ENCODE results near the gene KCNQ2.
A peak's percentile ranks its signal among the peaks of the same experiment; 100 is the strongest.

Gene KCNQ2

DNA sequence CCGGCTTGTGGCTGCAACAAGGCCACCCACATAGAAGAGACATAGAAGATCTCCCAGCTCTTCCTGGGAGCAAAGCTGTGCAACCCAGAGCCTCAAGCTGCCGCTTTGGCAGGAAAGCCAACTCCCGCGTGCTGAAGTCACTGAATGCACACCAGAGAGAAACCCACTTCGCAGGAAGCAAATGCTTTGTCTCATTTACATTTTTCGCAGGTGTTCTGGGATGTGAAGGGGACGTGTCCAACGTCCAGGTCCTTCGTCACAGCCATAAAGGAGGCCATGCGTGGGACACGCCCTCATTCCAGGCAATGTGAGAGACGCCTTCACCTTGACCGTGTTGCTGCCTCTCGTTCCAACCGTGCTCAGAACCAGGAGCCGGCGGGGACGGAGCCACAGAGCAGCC is 24.4 kb downstream of the KCNQ2 start:
- DNase-seq (ENCODE audit: low read depth, low spot score), result no peak
- H3K27me3 ChIP-seq (ENCODE audit: insufficient read depth, insufficient read length), result no peaks in the 10 kb centered on the region
- H3K9ac ChIP-seq (ENCODE audit: insufficient read length, low read depth), result no peak overlapping the region
- peaks cover 4% of the 10 kb centered on the region for H3K36me3 ChIP-seq (ENCODE audit: insufficient read depth, insufficient read length, low read length)
- H3K4me3 ChIP-seq (ENCODE audit: insufficient read length, low read depth), result no peak overlapping the region
- no peak for TF ChIP-seq ZNF274 (IDR thresholded peaks at IDR 0.05; ENCODE audit: low read depth, low read length)
- TF ChIP-seq SUZ12 (IDR thresholded peaks at IDR 0.05; ENCODE audit: extremely low read depth, insufficient read depth, insufficient read length), result no peak
- TF ChIP-seq YY1 (IDR thresholded peaks at IDR 0.05; ENCODE audit: insufficient read depth, insufficient read length), result no peak
- H3K9me3 ChIP-seq (ENCODE audit: insufficient read depth, low read length), result no peaks in the 10 kb centered on the region; the same call in 1 of the 2 replicates
- H3K4me1 ChIP-seq (ENCODE audit: insufficient read depth, insufficient read length), result peaks cover 23% of the 10 kb centered on the region

DNA sequence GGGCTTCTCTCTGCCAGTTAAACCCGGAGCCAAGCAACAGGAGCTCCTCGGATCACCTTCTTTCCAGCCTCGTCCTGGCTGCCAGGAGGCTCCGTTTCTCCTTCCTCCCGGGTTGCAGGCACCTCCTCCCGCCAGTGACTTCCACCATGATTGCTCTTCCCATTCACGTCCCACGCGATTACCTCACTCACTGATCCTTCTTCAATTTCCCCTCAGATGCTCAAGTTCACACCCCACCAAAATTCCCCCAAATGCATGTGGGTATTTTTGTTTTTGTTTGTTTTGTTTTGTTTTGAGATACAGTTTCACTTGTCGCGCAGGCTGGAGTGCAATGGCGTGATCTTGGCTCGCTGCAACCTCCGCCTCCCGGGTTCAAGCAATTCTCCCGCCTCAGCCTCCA is 25.1 kb downstream of the KCNQ2 start:
- Histone ChIP-seq H3K9ac (ENCODE audit: insufficient read length, low read depth) (peak overlapping the region; percentile 24), H3K9me3 (ENCODE audit: insufficient read depth, low read length) (no peaks in the 10 kb centered on the region; the same call in 1 of the 2 replicates), H3K27me3 (ENCODE audit: insufficient read depth, insufficient read length) (no peaks in the 10 kb centered on the region), H3K4me3 (ENCODE audit: insufficient read length, low read depth) (no peak overlapping the region), H3K36me3 (ENCODE audit: insufficient read depth, insufficient read length, low read length) (peaks cover 3% of the 10 kb centered on the region), H3K4me1 (ENCODE audit: insufficient read depth, insufficient read length) (peaks cover 23% of the 10 kb centered on the region)
- TF ChIP-seq SUZ12 (IDR thresholded peaks at IDR 0.05; ENCODE audit: extremely low read depth, insufficient read depth, insufficient read length), result no peak
- no peak for TF ChIP-seq YY1 (IDR thresholded peaks at IDR 0.05; ENCODE audit: insufficient read depth, insufficient read length)
- no peak for TF ChIP-seq ZNF274 (IDR thresholded peaks at IDR 0.05; ENCODE audit: low read depth, low read length)
- DNase-seq (ENCODE audit: low read depth, low spot score), result no peak

GRCh38 chr20:63446216-63447024 is 26.0 kb downstream of the KCNQ2 start:
- no peak for DNase-seq (ENCODE audit: low read depth, low spot score)
- Histone ChIP-seq H3K27me3 (ENCODE audit: insufficient read depth, insufficient read length) (no peaks in the 10 kb centered on the region), H3K36me3 (ENCODE audit: insufficient read depth, insufficient read length, low read length) (no peaks in the 10 kb centered on the region)

DNA sequence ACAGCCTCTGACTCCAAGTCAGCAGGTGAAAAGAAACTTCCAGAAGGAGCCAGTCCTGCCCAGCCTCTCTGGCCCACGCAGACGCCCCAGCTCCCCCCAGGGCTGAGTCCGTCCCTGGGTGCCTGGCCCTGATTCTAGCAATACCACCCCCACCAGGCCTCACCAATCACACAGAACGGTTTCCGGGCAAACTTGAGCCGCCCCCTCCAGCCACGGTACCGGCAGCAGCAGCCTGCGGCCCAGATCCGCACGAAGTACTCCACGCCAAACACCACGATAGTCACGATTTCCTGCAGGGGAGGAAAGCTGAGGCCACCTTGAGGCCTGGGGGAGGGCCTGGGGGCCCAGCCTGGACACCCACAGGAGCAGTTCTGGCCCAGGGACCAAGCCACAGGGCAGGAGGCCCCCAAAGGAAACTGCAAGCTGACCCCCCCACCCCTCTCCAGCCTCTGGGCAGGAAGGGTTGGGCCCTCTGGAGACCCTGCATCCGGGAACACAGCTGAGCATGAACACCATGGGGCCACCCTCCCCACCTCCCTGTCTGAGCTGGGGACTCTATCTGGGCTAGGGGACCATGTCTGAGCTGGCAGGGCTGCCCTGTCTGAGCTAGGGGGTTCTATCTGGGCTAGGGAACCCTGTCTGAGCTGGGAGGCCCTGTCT is 27.2 kb downstream of the KCNQ2 start:
- Histone ChIP-seq H3K4me3 (ENCODE audit: insufficient read length, low read depth) (no peak overlapping the region), H3K9me3 (ENCODE audit: insufficient read depth, low read length) (no peaks in the 10 kb centered on the region; the same call in 1 of the 2 replicates), H3K4me1 (ENCODE audit: insufficient read depth, insufficient read length) (peaks cover 30% of the 10 kb centered on the region), H3K27me3 (ENCODE audit: insufficient read depth, insufficient read length) (no peaks in the 10 kb centered on the region), H3K36me3 (ENCODE audit: insufficient read depth, insufficient read length, low read length) (no peaks in the 10 kb centered on the region), H3K9ac (ENCODE audit: insufficient read length, low read depth) (no peak overlapping the region)
- TF ChIP-seq YY1 (IDR thresholded peaks at IDR 0.05; ENCODE audit: insufficient read depth, insufficient read length) (no peak), ZNF274 (IDR thresholded peaks at IDR 0.05; ENCODE audit: low read depth, low read length) (no peak), SUZ12 (IDR thresholded peaks at IDR 0.05; ENCODE audit: extremely low read depth, insufficient read depth, insufficient read length) (no peak)
- DNase-seq (ENCODE audit: low read depth, low spot score), result no peak

More at GRCh38 chr20:63446216-63447024, 26.0 kb downstream of the KCNQ2 start:
- Histone ChIP-seq H3K9me3 (ENCODE audit: insufficient read depth, low read length) (no peaks in the 10 kb centered on the region; the same call in 1 of the 2 replicates), H3K4me3 (ENCODE audit: insufficient read length, low read depth) (no peak overlapping the region), H3K9ac (ENCODE audit: insufficient read length, low read depth) (peak overlapping the region; percentile 36), H3K4me1 (ENCODE audit: insufficient read depth, insufficient read length) (peaks cover 30% of the 10 kb centered on the region)
- TF ChIP-seq ZNF274 (IDR thresholded peaks at IDR 0.05; ENCODE audit: low read depth, low read length), result no peak
- no peak for TF ChIP-seq SUZ12 (IDR thresholded peaks at IDR 0.05; ENCODE audit: extremely low read depth, insufficient read depth, insufficient read length)
- no peak for TF ChIP-seq YY1 (IDR thresholded peaks at IDR 0.05; ENCODE audit: insufficient read depth, insufficient read length)

- no peak for DNase-seq (ENCODE audit: low read depth, low spot score)
- peaks cover 5% of the 10 kb centered on the region for H3K36me3 ChIP-seq (ENCODE audit: insufficient read depth, insufficient read length, low read length)
- no peaks in the 10 kb centered on the region for H3K27me3 ChIP-seq (ENCODE audit: insufficient read depth, insufficient read length)
- H3K9me3 ChIP-seq (ENCODE audit: insufficient read depth, low read length), result no peaks in the 10 kb centered on the region; the same call in 1 of the 2 replicates
- H3K9ac ChIP-seq (ENCODE audit: insufficient read length, low read depth), result no peak overlapping the region
- H3K4me3 ChIP-seq (ENCODE audit: insufficient read length, low read depth), result no peak overlapping the region
- peaks cover 30% of the 10 kb centered on the region for H3K4me1 ChIP-seq (ENCODE audit: insufficient read depth, insufficient read length)
- TF ChIP-seq ZNF274 (IDR thresholded peaks at IDR 0.05; ENCODE audit: low read depth, low read length) (no peak), SUZ12 (IDR thresholded peaks at IDR 0.05; ENCODE audit: extremely low read depth, insufficient read depth, insufficient read length) (no peak), YY1 (IDR thresholded peaks at IDR 0.05; ENCODE audit: insufficient read depth, insufficient read length) (no peak)
These were observed 27.9 kb downstream of the KCNQ2 start for GRCh38 chr20:63444548-63444947.

DNA sequence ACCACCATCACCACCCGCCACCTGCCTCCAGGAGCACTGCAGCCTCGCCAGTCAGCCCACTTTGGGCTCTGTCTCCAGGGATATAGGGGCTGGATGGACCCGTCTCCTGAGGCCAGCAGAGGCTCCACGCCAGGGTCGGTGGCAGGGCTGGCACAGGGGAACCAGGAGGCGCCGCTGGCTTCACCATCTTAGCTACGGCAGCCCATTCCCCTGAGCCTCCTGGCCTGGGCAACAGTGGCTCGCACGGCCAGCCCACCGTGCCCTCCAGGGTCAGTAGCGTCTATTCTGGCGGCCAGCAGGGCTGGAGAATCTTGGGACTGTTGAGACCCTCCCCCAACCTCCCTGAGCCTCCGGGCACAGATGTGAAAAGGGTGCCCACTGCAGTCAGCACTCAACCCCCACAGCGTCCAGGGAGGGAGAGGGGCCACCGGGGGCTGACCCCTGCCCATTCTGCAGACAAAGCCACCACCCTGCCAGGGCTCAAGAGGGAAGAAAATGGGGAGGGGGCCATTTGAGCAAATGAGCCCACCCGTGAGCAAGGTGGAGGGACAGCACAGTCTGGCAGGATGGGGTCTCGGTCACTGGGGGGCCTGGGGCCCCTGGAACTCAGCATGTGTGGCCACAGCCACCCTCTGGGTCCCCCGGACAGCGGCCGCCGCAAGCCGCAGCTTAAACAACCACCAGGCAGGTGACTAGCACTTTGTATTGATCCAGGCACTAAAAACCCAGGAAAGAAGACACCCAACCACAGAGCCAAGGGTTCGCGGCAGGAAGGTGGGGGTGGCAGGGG is 28.7 kb downstream of the KCNQ2 start:
- DNase-seq (ENCODE audit: low read depth, low spot score), result no peak
- TF ChIP-seq SUZ12 (IDR thresholded peaks at IDR 0.05; ENCODE audit: extremely low read depth, insufficient read depth, insufficient read length) (no peak), YY1 (IDR thresholded peaks at IDR 0.05; ENCODE audit: insufficient read depth, insufficient read length) (no peak), ZNF274 (IDR thresholded peaks at IDR 0.05; ENCODE audit: low read depth, low read length) (no peak)
- H3K9me3 ChIP-seq (ENCODE audit: insufficient read depth, low read length), result no peaks in the 10 kb centered on the region; the same call in 1 of the 2 replicates
- peaks cover 30% of the 10 kb centered on the region for H3K4me1 ChIP-seq (ENCODE audit: insufficient read depth, insufficient read length)
- no peak overlapping the region for H3K4me3 ChIP-seq (ENCODE audit: insufficient read length, low read depth)
- H3K27me3 ChIP-seq (ENCODE audit: insufficient read depth, insufficient read length), result no peaks in the 10 kb centered on the region
- H3K9ac ChIP-seq (ENCODE audit: insufficient read length, low read depth), result no peak overlapping the region
- H3K36me3 ChIP-seq (ENCODE audit: insufficient read depth, insufficient read length, low read length), result peaks cover 10% of the 10 kb centered on the region

Measured in NT2/D1 (cell line).